NCI-H2029 (cell line): Measurements from ENCODE around the gene PIGA.

Experiments used
- DNase-seq: peaks from one replicate; lab custom pipeline; 2025; lab: John Stamatoyannopoulos, UW

Gene PIGA, protein sequence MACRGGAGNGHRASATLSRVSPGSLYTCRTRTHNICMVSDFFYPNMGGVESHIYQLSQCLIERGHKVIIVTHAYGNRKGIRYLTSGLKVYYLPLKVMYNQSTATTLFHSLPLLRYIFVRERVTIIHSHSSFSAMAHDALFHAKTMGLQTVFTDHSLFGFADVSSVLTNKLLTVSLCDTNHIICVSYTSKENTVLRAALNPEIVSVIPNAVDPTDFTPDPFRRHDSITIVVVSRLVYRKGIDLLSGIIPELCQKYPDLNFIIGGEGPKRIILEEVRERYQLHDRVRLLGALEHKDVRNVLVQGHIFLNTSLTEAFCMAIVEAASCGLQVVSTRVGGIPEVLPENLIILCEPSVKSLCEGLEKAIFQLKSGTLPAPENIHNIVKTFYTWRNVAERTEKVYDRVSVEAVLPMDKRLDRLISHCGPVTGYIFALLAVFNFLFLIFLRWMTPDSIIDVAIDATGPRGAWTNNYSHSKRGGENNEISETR

DNA sequence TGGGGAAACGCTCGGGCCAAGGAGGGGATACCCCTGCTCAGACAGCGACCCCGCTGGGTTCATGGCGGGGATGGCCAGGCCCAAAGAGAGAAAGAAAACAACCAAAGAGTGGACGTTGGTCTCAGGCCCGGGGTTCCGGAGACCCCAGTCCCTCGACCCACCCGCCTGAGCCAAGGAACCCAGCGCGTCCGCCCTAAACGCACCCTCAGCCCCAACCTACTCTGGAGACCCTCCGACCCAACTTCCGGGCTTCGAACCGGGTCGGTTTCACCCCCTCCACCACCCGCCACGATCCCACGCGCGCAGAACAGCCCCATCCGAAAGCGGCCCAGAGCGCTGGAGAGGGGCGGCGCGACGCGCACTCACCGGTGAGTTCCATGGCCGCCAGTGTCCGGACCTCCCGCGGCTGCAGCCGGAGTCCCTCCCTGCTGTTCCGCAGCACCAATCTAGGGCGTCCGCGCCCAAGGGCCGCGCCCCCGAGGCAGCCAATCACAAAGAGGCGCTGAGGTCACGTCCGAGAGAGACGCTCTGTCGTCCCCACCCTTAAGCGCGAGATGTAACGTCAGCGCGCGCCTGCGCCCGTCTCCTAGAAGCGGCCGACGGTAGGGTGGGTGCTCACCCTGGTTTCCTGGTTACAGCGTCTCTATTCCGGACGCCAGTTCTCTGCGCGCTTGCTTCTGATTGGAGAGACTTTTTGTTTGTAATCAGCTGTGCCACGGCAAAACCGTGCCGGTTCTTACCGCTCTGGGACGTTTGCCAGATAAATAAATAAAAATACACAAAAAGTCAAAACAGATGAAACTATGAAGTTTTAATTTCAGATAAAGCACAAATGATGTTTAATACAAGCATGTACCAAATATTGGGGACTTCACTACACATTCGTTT lies at the start of gene PIGA:
Gene PIGA, minus strand, starts transcription at position 389 of the 888 bp plus-strand sequence. CDS start 3,593 bp downstream, outside the sequence.
- DNase-seq = peak; percentile 87

DNA sequence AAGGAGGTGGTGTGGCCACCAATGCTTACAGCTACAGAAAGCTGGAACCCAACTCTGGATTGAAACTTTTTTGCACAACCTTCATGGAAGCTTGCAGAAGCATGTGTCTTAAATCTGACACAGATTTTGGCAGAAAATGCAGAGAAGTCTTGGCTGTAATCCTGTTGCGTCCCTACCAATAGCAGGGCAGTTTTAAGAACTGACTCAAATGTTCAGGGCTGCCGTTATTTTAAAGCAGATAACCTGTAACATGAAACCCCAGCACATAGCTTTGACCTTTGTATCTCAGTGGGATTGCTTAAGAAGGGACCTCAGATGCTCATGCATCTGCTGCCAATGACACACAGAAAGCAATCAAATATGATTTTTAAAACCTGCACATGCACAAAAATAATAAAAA lies 49.0 kb upstream of the PIGA start, which contains the start of gene VEGFD:
Gene VEGFD, minus strand, starts transcription at position 110 of the 400 bp plus-strand sequence. CDS start 467 bp downstream, outside the sequence.
- no peak for DNase-seq

DNA sequence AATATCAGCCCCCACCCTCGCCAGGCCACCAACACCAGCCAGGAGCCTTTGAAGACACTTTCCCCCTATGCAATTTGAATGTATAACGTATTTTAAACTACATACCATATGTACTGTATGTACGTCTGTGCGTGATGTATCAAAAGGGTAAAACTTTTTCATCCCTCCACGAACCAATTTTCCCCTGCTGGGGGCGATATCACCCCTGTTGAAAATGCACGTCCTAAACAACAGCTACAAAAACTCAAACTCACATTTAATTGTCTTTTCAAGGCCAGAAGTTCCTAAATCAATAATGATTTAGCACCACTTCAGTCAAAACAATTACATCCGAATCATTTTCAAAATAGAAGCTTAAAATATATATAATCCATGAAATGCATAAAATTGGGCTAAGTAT lies 47.5 kb upstream of the PIGA start:
- no peak for DNase-seq

DNA sequence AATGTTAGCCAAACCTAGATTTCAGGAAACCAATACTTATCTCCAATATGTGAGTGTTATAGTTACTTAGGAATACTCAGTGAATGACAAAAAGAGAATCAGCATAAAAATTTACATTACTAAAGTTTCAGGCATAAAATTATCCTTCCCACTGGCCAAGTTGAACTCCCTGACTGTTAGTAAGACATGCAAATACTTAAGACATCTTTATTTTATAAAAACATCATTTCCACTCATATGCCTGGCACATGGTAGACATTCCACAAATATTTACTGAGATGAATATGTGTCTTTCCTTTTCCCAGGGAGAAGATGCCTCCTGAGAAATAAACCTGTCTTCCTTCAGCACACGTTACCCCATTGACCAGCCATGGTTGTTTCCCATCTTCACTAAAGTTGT lies 41.6 kb upstream of the PIGA start:
- DNase-seq = no peak

DNA sequence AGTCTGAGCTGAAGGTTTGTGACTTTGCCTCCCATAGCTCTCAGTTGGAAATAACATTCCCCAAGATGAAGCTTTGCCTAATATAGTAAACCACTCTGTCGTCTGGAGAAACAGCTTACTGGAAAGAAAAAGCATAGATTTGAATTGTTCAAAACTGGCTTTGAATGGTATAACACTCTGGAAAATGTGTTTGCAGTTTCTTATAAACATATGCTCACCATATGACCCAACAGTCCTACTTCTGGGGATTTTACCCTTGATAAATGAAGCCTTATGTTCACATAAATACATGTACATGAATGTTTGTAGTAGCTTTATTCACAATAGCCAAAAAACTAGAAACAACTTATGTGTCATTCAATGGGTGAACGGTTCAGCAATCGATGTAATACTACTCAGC lies 38.7 kb upstream of the PIGA start:
- no peak for DNase-seq

DNA sequence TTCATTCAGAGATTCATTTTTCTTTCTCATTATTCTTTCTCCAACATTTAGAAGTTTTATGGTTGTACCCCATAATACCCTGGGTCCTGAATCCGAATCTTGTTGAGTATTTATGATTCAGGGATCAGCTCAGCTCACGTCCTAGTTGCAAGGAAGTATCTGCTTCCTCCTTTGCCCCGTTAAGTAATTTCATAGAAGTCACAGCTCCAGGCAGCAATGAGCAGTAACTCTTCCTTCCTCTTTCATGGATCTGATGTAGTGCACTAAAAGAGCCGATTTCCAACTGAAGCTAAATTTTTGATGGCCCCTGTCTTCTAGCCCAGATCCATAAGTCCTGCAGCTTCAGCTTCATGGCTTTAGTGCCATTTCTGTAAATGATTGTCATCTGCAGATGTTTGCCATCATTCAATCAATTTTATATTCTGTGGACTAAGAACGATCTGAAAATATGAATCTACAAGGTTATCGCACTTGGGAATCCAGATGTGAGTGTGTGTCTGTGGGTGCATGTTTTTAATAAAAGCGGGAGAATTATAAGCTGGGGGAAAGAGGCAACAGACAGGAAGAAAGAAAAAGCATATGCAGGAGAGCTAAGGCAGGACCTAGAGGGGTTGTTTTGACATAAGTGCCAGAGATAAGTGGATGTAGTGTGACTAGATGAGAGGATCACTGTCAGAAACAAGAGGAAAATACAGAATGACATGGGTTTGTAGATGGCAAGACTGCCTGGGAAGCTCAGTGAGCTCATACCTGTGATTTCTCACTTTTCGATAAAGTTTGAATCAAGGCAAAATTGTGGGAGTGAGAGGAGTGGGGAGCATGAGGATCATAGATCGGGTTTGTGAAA lies 31.4 kb upstream of the PIGA start:
- DNase-seq = no peak

DNA sequence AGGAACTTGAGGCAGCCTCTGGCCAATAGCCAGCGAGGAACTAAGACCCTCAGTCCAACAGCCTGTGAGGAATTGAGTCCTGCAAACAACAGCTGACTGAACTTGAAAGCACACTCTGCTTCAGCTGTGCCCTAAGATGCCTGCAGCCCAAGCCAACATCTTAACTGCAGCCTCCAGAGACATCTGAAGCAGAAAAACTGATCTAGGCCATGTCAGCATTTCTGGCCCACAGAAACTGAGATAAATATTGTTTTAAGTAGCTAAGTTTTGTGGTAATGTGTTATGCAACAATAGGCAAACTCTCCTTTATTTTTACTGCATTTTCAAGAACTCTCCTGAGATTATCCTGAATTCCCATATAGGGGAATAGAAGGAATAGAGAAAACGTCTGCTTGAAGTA lies 24.4 kb upstream of the PIGA start:
- no peak for DNase-seq

DNA sequence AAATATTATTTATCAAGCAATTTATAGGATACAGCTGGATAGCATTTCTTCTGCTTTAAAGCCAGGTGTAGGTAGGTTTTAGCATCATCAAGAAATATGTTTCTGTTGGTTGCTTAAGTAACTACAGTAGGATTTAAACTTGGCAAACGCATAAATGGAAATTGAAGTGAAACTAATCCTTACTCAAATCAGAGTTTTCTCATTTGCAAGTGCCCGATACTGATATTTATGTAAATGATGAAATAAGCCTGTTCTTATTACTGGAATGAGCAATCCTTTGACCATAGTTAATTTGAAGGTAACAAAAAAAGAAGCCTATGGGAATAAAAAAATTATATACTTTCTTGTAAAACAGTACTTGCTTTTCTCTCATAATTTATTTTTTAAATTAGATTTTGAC lies 23.2 kb upstream of the PIGA start:
- no peak for DNase-seq

DNA sequence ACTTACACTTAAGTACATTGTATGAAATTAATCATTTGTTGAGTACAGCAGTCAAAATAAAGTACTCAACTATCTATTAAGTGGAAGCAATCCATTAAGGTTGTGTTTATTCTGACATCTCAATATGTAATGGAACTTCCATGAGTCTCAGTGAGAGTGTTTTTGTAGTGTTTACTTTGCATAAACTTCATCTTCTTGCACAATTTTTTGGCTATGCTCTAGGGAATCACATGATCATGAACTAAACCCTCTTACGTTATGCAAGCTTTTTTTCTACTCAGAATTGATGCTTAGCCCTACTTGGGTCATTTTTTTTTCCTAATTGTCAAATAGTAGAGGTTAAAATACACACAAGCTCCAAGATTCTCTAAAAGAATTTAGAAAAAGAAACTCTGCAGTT lies 21.1 kb upstream of the PIGA start:
- no peak for DNase-seq

DNA sequence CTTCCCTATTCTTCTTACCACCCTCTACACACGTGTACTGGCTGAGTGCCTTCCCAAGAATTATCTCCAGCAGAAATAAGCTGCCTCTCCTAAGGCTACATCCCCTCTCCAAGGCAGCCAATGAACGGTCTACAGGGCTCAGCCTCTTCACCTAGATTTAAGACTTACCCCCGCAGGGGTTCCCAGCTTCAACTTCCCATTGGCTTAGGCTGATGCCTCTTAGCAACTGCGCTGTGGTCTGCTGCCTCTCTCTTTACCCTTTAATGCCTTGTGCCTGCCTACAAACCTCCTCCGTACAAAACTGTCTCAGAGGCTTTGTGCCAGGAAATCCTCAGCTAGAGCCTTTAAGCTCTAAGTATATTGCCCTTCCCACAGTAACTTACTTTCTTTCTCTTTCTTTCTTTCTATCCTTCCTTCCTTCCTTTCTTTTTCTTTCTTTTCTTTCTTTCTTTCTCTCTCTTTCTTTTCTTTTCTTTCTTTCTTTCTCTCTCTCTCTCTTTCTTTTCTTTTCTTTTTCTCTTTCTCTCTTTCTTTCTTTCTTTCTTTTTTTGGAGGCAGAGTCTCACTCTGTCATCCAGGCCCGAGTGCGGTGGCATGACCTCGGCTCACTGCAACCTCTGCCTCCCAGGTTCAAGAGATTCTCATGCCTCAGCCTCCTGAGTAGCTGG lies 15.1 kb upstream of the PIGA start:
- no peak for DNase-seq

DNA sequence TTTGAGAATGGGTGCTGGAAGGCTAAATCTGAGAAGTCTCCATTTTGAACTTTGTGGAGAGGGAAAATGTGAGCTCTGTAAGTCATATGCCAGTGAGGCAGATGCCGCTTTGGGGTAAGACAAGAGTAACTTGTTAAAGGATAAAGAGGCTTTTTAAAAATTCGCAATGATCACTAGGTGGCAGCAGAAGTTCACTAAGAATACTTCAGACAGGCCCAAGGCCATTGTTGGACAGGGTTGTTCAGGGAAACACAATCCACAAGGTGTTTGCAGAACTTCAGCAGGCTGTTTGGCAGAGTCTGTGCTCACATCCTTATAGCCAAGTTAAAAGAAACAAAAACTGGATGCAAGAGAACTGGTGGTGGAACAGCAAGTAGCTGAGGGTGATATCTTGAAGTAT lies 13.7 kb upstream of the PIGA start:
- DNase-seq = no peak

DNA sequence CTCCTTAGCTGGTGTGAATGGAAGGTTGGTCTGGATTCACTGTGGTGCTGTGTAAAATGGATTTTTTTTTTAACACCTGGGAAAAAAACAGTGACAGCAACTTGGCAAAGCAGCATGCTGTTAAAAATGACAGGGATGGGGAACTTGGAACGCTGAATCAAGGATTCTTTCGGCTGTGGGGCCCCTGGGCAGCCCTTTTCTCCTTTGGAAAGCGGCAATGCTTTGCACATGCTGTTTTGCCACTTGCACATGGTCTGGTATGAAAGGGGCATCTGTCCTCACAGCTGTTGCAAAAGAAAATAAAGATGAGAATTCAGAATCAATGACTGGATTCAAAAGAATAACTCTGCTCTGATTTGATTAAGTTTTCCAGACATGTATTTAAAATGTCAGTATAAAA lies 10.7 kb upstream of the PIGA start:
- DNase-seq = no peak

DNA sequence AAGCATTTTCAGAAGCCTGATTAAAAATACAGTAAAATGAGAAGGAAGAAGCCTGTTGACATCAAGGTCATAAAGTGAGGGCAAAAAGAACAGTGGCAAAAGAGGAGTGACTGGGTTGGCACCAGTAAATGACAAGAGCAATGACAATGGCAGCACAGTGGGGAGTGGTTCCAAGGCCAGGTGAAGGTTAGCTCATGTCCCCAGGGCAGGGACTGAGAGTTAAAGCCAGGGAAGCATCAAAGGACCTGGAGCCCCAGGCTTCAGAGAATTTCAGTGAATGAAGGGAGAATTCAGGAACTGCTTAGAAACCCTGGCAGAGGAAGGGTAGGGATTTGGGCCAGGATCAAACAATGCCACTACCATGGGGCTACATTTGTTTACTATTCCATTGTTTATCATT lies 8.8 kb upstream of the PIGA start:
- DNase-seq = no peak

DNA sequence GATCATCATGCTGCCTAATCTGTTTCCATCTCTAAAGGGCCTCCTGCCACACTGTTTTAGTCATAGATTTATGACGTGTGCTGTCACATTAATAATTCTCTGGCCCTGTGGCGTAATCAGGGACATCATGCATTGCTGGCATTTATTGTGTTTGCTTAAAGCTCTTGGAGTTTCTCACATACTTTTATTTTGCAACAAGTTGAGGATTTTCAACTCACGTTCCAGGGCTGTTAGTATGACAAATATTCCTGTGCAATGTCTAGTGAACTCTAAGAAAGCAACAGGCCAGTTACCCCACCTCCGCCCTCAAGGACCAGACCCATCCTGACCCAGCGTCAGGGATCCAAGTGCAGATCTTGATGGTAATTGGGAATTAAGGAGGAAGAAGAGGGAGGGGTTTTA lies 7.8 kb upstream of the PIGA start:
- no peak for DNase-seq

DNA sequence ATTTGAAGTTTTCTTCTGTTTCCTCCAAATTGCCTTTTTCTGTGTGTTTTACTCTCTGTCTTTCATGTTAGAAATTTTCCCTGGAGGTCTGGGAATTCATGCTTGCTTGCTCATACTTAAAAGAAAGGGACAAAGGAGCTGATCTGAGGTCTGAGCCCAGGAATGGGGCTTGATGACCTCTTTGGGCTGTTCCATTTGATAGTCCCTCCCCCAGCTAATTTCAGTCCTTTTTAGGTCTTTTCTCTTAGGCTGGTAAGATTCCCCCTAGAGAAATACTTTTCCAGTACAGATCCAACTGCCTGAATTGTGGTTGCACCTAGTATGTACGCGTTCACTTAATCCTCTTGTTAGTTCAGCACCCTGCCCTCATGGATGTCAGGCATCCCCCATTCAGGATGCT lies 5.5 kb upstream of the PIGA start:
- DNase-seq = no peak

DNA sequence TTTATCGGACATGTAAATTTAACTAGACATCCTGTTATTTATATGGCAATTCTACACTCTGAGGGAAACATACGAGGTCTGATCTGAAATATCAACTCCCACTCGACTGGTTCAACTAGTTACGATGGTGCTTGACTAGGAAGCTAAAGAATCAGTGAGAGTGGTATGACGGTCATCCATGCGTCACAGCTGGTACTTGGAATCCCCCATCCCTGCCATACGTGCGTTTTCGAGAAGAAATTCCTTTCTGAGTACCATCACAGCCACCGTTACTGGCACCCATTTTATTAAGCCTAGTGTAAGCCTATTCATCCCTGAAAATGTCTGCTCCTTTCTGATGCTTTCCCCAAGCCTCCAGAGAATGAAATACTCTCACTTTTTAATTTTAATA lies 695 bp upstream of the PIGA start:
- no peak for DNase-seq

DNA sequence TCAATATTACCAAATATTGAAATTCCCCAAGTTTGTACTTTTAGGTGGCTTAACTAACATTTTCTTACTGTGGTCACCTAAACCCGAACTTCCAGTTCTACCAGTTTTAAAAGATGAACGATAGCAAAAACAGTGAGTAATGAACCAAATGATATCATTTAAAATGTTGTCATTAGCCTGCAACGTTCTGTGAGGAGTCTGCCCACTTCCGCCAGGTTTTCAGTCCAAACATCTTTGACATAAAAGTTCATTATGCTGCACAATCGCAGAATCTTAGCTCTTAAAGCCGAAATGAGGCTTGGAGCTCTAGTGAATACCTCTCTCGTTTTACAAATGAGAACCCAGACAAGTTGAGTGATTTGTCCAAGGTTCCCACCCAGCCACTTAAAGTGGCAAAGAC lies 762 bp downstream of the PIGA start:
- DNase-seq = no peak

DNA sequence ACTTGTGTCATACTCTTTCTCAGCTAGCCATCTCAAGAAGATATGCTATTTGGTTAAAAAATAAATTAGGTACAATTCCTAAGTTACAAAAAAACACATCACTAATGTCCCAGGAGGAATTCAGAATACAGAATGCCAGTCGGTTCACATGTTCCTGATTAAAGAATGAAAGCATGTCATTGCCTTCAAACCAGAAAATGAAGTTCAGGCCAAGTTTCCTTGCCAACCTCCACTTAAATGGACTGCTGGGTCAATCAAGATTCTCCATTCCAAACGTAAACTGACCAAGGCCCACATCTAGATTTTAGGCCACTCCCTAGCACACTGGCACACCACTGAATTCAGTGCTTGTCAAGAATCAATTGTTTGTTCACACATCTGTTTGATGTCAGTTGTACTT lies 6.5 kb downstream of the PIGA start:
- no peak for DNase-seq

DNA sequence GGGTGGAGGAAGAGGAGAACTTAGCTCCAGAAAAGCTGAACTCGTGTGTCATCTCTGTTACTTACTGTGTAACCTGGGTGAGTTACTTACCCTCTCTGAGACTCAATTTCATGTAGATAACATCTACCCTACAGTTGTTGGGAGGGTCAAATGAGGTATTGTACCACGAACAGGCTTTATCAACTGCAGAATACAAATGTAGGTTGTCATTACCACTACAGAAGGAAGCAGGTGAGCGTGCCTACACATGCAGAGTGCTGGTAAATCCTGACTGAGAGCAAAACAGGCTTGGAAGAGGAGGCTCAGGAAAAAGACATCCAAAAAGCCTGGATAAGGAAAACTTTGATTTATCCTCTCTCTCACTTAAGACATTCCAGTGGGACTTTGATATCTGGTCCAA lies 7.2 kb downstream of the PIGA start:
- no peak for DNase-seq

DNA sequence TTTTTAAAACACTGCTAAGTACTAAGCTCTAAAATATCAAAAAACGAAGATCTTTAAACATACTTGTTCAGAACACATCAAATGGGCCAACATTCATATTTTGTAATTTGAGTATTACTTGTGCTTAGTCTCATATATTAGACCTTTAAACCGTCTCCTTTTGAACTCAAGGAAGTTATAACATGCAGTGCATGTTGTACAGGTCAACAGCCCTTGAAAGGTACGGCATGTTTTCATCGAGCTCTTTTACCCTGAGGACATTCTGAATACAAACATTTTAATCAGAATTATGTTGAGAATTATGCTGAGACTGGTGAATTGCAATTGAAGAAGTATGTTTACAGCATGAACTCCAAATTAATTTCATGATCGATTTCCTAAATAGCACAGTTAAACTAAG lies 12.9 kb downstream of the PIGA start:
- no peak for DNase-seq

DNA sequence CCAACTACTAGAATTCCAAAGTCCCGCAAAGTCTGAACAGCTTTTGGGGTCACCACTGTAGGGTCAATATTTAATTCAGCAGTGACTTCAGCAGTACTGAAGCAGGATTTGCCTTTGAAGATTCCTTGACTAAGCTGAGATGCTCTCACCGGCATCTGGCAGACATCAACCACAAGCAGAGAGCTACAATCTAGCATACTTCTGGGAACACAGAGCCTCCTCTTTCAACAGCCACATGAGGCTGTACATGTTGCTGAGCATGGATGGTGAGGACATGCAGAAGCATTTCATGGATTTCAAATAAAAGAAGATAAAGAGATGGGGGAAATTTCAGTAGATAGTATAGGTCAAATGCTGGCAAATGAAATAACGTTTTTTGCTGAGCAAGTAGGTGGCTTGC lies 13.3 kb downstream of the PIGA start:
- no peak for DNase-seq

DNA sequence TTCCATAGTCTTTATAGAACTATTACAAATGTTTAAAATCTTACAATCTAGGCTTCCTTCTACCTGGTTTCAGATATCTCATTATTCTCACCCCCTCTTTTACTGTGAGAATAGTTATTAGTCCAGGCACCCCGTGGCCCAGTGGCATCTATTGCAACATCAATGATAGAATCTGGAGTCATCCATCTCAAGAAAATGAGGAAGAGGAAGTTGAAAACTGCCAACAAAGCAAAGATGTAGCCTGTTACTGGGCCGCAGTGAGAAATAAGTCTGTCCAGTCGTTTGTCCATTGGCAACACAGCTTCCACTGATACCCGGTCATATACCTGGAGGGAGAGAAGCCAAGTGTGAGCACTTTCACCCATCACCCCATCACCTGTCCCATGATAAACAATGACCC lies 13.9 kb downstream of the PIGA start:
- no peak for DNase-seq
